Fibroblast of mammary gland (primary cell): ENCODE results near the gene GALM.
A peak's percentile ranks its signal among the peaks of the same experiment; 100 is the strongest.
"Not testable (repeated sequence)": the region's sequence is repeated elsewhere in the genome, so short reads cannot be mapped to it uniquely, and the experiment has no call there.

Experiments
- DNase-seq: peaks from one replicate; pipeline ENCODE4 v3.0.0-alpha.2; 2010; ENCODE audit warnings: low read depth
- H3K4me3 ChIP-seq: 2 replicates; pipeline ENCODE4 v1.5.1; 2011; ENCODE audit warnings: low read depth, mild to moderate bottlenecking, low read length, moderate library complexity; ENCODE audit not compliant: control insufficient read depth
- CTCF ChIP-seq: conservative IDR thresholded peaks from 2 replicates; pipeline ENCODE4 v1.5.1; 2011; ENCODE audit warnings: low read depth, low read length, inconsistent platforms; ENCODE audit not compliant: control insufficient read depth, insufficient read depth

GALM gene

GRCh38 chr2:38682008-38682575 lies 16.2 kb downstream of the GALM start:
- no peak overlapping the region for H3K4me3 ChIP-seq
- TF ChIP-seq CTCF: no peak
- no peak for DNase-seq

GRCh38 chr2:38682620-38683019 lies 16.7 kb downstream of the GALM start:
- H3K4me3 ChIP-seq, DNase-seq: not testable (repeated sequence)

GRCh38 chr2:38683766-38684165 lies 17.9 kb downstream of the GALM start:
- no peak overlapping the region for H3K4me3 ChIP-seq
- TF ChIP-seq CTCF: no peak
- DNase-seq: no peak

- no peak for TF ChIP-seq CTCF
- DNase-seq: peak; percentile 21
- no peak overlapping the region for H3K4me3 ChIP-seq
Measured at GRCh38 chr2:38685116-38685735, 19.3 kb downstream of the GALM start.

GRCh38 chr2:38690499-38691420 lies 24.8 kb downstream of the GALM start:
- DNase-seq: peak; percentile 92
- H3K4me3 ChIP-seq: no peak overlapping the region
- no peak for TF ChIP-seq CTCF

GRCh38 chr2:38691994-38692393 lies 26.1 kb downstream of the GALM start:
- no peak overlapping the region for H3K4me3 ChIP-seq
- no peak for TF ChIP-seq CTCF
- DNase-seq: no peak
